Measurements from ENCODE around the gene ZBTB42. TPM values are rescaled to one million over a fixed set of nuclear protein-coding genes. Genes with fewer than 3 reads are reported as not detected.

The ZBTB42 gene
- total RNA-seq, 4 donors from 2014 or later = 3.0 to 8.0 (median 6.3) TPM

GRCh38 chr14:104770851-104771272 lies 30.0 kb upstream of the ZBTB42 start:
- ATAC-seq (ENCODE audit: low FRiP score) (no peak), DNase-seq (ENCODE audit: low spot score) (no peak)
- no peak for TF ChIP-seq CTCF (IDR thresholded peaks at IDR 0.05)

GRCh38 chr14:104771374-104771773 lies 29.5 kb upstream of the ZBTB42 start:
- DNase-seq (ENCODE audit: low spot score) (no peak), ATAC-seq (ENCODE audit: low FRiP score) (no peak)
- TF ChIP-seq CTCF (IDR thresholded peaks at IDR 0.05) = no peak

GRCh38 chr14:104771918-104772706 lies 28.8 kb upstream of the ZBTB42 start:
- no peak for TF ChIP-seq CTCF (IDR thresholded peaks at IDR 0.05)
- ATAC-seq (ENCODE audit: low FRiP score) (no peak), DNase-seq (ENCODE audit: low spot score) (no peak)

- no peak for TF ChIP-seq CTCF (IDR thresholded peaks at IDR 0.05)
- no peak for DNase-seq (ENCODE audit: low spot score)
Observed at GRCh38 chr14:104772707-104773504, 28.0 kb upstream of the ZBTB42 start.

GRCh38 chr14:104773505-104774452 lies 27.1 kb upstream of the ZBTB42 start:
- ATAC-seq (ENCODE audit: low FRiP score) (no peak), DNase-seq (ENCODE audit: low spot score) (no peak)
- no peak for TF ChIP-seq CTCF (IDR thresholded peaks at IDR 0.05)

More at GRCh38 chr14:104772707-104773504, 28.0 kb upstream of the ZBTB42 start:
- ATAC-seq (ENCODE audit: low FRiP score) = no peak

- ATAC-seq (ENCODE audit: low FRiP score) (no peak), DNase-seq (ENCODE audit: low spot score) (no peak)
- no peak for TF ChIP-seq CTCF (IDR thresholded peaks at IDR 0.05)
Observed at GRCh38 chr14:104774453-104775072, 26.3 kb upstream of the ZBTB42 start.

All from omental fat pad (tissue), 4 donors.